GM18526 (cell line): ENCODE measurements around the gene GPAT2.
"Not testable (repeated sequence)": the region's sequence is repeated elsewhere in the genome, so short reads cannot be mapped to it uniquely, and the experiment has no call there.

ENCODE experiments used
- POLR2A ChIP-seq: IDR thresholded peaks from 3 replicates; pipeline ENCODE4 v1.6.1; 2011; ENCODE audit not compliant: insufficient read length; ENCODE audit errors: extremely low read depth

The GPAT2 gene, protein sequence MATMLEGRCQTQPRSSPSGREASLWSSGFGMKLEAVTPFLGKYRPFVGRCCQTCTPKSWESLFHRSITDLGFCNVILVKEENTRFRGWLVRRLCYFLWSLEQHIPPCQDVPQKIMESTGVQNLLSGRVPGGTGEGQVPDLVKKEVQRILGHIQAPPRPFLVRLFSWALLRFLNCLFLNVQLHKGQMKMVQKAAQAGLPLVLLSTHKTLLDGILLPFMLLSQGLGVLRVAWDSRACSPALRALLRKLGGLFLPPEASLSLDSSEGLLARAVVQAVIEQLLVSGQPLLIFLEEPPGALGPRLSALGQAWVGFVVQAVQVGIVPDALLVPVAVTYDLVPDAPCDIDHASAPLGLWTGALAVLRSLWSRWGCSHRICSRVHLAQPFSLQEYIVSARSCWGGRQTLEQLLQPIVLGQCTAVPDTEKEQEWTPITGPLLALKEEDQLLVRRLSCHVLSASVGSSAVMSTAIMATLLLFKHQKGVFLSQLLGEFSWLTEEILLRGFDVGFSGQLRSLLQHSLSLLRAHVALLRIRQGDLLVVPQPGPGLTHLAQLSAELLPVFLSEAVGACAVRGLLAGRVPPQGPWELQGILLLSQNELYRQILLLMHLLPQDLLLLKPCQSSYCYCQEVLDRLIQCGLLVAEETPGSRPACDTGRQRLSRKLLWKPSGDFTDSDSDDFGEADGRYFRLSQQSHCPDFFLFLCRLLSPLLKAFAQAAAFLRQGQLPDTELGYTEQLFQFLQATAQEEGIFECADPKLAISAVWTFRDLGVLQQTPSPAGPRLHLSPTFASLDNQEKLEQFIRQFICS

DNA sequence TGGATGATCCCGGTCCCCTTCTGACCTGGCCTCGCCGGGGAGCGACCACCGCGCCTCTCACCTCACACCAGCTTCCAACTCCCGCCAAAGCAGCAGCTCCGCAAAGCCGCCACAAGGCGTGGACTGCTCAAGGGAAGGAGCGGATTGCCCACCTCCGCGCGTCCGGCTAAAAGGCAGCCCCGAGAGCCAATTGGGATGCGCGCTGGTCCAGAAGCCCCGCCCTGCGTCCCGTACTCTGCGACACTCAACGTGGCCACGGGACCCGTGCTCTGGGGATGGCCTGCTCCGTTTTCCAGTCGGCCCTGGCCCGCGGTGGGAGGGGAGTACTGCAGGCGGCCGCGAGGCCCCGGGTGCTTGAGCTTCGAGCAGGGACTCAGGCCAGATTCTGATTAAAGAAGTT is at the start of gene GPAT2:
GPAT2 (minus strand) TSS at position 125 of the 400 bp plus-strand sequence. CDS start 2,557 bp downstream, outside the sequence.
- TF ChIP-seq POLR2A: not testable (repeated sequence)

DNA sequence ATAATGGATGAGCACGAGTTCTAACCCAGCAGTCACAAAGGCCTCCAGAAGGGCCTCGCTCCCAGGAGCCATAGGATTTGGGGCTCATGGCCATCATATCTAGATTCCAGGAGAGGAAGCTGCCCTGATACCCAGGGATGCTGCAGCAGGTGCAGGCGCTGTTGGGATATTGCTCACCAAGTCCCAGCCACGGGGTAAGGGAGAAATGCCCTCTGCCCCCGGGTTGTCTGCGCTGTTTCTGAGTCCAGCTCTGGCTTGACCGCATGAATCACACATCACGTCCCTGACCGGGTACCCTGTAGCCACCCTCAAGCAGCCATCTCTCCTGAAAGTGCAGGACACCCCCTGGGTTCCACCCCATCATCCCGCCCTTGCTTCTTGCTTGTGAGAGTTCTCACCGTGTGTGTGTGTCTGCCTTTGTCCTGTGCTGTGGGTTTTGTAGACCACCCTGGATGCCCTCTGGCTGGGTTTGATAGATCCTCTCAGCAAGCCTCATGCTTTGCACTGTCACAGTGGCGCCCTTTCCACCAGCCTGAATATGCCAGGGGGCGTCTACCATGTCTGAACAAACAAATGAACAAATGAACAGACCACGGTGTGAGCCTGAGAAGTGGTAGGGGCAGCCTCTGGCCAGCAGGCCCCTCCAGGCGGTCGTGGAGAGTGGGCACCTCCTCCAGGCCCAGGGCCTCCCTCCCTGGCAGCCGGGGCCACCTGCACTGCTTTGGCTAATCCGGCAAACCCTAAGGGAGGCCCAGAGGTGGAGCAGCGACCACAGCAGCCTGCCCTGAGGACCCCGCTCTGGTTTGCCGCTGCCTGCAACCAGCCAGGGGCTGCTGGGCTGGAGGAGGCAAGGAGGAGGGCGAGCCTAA is 49.5 kb upstream of the GPAT2 start:
- TF ChIP-seq POLR2A: no peak

DNA sequence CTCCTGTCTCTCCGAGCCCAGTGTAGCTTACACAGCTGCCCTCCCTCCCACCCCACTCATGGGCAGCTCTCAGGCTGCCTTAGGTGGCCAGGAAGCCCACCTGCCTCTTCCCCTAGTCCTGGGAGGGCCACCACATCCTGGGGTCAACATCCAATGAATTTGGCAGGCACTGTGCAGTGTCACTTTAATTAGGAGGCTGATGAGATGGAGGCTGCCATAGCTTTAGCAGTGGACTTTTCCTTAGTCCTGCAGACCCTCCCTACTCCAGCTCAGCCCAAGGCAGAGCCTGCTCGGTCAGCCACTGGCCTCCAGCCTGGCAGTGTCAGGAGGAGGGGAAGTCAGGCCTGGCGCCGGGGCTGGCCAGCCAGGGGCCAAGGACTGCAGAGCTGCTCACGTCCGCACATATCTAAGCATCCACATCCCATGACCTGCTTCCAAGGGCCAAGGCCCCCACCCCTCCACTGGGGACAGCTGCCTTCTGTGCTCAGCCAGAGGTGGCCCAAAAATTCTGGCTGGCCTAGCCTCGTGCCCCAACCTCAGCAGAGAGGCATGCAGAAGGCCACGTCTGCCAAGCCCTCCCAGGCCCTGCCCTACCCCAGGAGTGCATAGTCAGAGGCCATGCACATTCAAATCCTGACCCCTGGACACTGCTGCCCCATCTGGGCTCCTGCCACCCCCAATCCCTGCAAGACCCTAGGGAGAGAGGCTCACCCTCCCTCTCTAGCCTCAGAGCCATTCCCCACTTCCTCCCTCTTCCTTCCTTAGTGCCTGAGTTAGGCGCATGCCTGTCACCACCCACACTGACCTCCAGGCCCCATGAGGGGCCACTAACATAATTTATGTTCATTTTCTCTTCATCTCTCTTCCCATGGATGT is 48.6 kb upstream of the GPAT2 start:
- TF ChIP-seq POLR2A: no peak

DNA sequence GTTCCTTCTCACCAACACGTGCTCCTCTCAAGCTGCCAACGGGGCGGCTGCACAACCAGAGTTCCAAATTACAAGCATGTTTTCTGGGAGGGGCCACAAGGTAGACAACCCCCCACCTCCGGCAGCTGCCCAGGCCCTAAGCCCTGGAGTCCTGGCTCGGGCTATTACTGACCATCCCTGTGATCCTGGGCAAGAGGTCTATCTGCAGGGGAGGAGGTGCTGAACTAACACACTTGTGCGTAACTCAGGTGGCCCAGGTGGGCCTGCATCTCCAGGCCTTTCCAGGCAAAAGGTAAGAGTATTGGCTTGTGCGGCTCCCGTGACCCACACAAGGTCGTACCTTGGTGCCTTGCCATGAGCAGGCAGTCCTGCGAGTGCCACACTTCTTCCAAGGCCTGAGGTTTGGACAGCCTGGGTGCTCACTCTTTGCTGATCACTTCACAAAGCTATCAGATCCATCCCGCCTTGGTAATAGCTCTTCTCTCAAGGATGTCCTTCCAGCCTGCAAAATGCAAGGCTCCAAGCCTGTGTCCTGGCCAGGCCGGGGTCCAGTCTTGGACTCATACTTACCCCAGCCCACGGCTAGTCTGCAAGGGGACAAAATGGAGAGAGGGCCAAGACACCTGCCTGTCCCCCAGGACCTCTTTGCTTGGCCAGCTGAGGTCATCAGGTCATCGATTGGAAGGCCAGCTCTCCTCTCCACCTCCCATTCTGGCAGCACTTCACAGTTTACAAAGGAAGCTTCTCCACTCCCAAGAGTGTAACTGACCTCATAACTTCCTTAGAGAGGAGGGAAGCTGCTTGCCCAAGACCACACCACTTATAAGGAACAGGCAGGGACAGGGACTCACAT is 47.7 kb upstream of the GPAT2 start:
- TF ChIP-seq POLR2A: no peak

DNA sequence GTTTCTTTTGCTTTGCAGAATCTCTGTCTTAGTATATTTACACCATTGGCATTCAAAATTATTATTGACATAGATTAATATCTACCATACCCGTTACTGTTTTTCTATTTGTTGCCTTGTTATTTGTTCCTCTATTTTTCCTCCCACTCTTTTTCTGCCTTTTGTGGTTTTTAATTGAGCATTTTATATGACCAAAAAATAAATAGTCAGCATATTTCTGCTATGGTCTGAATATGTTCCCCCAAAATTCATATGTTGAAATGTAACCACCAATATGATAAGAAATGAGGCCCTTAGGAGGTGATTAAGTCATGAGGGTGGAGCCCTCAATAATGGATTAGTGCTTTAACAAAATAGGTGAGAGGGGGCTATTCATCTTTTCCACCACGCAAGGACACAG is 46.3 kb upstream of the GPAT2 start:
- no peak for TF ChIP-seq POLR2A

DNA sequence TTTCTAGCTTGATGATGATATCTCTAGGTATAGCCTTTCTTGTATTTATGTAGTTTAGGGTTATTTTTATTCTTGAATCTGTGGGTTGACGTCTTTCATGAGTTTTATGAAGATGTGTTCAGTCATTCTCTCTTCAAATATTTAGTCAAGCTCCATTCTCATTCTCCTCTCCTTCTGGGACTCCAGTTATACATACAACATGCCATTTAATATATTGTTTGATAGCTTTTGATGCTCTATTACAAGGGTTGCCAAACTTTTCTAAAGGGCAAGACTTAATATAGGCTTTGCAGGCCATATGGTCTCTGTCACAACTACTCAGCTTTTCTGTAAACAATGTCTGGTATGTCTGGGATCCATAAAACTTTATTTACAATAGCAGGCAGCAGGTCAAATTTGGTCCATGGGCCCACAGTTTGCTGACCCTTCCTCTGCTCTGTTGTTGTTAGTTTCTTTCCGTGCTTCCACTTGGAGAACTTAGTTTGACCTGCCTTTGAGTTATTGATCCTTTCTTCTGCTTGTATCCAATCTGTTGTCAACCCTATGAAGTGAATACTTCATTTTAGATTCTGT is 40.6 kb upstream of the GPAT2 start:
- TF ChIP-seq POLR2A: no peak

DNA sequence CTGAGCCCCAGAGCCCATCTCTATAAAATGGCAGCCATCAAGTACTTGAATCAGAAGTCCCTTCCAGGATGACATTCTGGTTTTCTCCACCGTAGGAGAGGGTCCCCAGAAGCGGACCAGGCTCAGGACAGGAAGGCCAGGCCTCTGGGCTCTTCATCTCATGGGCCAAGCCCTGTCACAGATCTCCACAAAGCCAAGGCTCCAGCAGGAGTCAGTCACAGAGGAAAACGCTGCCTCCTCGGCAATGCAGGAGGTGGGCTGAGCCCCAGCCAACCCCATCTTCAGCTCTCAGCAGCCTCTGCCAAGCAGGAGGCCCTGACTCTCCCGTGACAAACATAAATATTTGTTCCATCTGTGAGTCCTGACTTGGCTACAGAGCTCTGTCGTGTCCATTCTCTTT is 39.4 kb upstream of the GPAT2 start:
- TF ChIP-seq POLR2A: no peak

DNA sequence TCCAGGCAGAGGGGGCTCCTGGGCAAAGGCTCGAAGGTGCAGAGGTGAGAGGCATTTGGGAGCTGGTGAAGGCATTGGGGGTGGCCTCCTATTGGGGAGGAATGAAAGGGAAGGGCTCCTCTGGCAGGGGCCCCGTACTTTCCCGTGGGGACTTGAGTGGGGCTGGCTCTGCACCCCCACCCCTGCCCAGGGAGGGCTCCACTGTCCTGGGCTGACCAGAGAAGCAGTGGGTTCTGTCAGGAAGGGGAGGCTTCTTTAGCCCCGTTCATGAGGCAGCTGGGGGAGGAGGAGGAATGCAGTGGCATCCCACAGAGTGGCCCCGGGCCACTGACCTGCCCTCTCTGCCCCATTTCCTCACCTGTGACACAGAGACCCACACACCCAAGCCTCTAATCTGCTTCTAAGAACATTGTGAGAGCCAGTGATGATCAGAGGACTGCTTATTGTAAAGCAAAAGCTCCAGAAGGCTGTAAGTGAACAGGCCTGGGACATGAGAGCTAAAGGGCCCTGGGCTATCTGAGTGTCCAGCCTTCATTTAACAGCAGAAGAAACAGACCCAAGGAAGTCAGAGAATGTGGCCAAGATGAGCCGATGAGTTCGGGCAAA is 38.6 kb upstream of the GPAT2 start:
- TF ChIP-seq POLR2A: no peak

DNA sequence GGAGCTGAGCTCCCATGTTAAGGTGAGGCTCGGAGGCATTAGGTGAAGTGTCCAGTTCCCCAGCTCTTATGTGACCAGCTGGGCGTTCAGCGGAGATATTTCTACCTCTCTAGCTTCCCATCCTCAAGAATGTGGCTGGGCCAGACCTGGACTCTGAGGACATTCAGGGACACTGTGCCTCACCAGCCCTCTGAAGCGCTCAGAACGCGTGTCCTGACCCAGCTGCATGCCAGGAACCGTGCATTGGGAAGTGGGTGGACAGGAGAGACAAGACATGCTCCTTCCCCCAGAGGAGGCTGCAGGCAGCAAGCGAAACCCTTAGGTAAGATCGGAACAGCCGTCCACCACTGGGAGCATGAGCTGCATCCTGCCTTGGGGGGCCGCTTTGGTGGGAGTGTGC is 38.0 kb upstream of the GPAT2 start:
- TF ChIP-seq POLR2A: no peak

DNA sequence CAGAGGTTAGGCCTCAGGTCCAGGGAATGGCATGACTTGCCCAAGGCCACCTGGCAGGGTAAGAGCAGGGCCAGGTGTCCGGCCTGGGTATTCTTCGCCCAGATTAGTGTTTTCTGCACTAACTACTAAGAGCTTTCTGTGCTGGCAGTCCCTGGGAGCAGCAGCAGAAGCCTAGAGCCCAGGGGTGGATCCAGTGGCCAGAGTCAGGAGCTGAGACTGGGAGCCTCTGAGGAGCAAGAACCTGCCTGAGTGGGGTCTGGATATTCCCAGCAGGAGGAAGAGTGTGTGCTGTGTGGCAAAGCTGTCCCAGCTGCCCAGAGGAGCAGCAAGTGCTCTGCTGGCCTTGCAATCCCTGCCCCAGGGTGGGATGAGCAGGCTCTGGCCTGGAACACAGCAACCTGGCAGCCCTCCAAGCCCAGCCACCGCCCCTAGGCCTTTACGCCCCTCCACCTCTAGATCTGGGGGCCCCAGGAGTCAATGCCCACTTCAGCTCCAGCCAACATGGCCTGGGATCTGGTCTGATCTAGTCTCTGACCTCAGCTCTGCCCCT is 30.7 kb upstream of the GPAT2 start:
- TF ChIP-seq POLR2A: no peak

DNA sequence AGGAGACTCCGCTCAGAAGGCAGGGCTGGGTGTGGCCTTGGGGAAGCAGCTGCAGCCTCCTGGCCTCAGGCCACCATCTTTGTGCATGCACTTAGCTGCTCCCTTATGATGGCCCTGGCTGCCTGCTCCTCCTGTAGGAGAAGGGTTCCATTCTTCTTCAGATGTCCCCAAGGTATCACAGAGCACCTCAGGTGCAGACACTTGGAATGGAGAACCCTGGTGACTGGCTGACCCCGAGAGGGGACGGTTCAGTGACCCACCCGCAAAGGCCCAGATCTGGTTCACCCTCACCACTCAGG is 9.6 kb downstream of the GPAT2 start:
- no peak for TF ChIP-seq POLR2A

DNA sequence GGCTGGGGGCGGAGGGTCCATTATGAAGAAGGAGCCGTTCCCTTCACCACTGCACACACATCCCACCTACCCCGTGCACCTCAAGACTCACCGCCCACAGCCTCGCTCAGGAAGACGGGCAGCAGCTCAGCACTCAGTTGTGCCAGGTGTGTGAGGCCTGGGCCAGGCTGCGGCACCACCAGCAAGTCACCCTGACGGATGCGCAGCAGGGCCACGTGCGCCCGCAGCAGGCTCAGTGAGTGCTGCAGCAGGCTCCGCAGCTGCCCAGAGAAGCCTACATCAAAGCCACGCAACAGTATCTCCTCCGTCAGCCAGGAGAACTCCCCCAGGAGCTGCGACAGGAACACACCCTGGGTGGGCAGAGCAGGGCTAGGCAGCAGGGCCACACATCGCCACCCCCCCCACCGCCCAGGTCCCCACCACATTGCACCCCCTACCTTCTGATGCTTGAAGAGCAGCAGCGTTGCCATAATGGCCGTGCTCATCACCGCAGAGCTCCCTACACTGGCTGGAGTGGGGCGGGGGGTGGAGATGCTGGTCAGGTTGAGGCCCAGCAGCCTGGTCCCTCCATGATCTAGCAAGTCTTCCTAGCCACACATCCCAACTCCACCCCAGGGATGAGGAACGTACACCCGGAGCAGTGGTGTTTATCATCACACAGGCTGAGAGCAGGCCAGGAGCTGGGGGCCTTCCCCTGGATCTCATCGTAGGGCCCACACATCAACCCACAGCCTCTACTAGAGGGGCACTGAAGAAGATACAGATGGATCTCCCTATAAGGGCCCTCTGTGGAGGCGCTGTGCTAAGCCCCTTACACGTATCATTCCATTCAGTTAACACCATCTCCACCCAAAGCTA is 10.2 kb downstream of the GPAT2 start:
- TF ChIP-seq POLR2A: no peak
